Measurements from ENCODE around the gene BAIAP2L1. TPM values are rescaled to one million over a fixed set of nuclear protein-coding genes. Genes with fewer than 3 reads are reported as not detected.
"Not testable (repeated sequence)": the region's sequence is repeated elsewhere in the genome, so short reads cannot be mapped to it uniquely, and the experiment has no call there.

The BAIAP2L1 gene
- total and polyA plus RNA-seq, 12 donors: 16.9 to 49.0 (median 24.3) TPM

- H3K9me3 ChIP-seq (replicated peaks in 1 of 3): no peaks in the 10 kb centered on the region
- H3K4me3 ChIP-seq: no peak overlapping the region
- TF ChIP-seq CTCF (IDR thresholded peaks at IDR 0.05): peak; percentile 61 to 82 (median 70)
- TF ChIP-seq POLR2A (IDR thresholded peaks at IDR 0.05): no peak
- H3K27me3 ChIP-seq: no peaks in the 10 kb centered on the region
- 26 to 41% (median 29%) methylated on average over 19 to 27 of the region's 27 CpGs for WGBS, 4 donors
- H3K27ac ChIP-seq: no peak overlapping the region
- peaks cover 11 to 12% of the 10 kb centered on the region in 2 donors for H3K4me1 ChIP-seq (replicated peaks in 1 of 2)
- H3K36me3 ChIP-seq (replicated peaks in 1 of 2): no peaks in the 10 kb centered on the region
- peak; percentile 27 to 71 (median 61) for DNase-seq
- intact Hi-C loops (cut with DNase I): no loop called here
These were observed 20.2 kb upstream of the BAIAP2L1 start for GRCh38 chr7:98420966-98421612.

- H3K27ac ChIP-seq; H3K4me3 ChIP-seq; H3K36me3 ChIP-seq (replicated peaks in 1 of 2); H3K9me3 ChIP-seq (replicated peaks in 1 of 3); intact Hi-C loops (cut with DNase I); H3K27me3 ChIP-seq; DNase-seq: not testable (repeated sequence)
- WGBS, 4 donors: 90 to 100% (median 93%) methylated on average over 3 of the region's 3 CpGs
- H3K4me1 ChIP-seq (replicated peaks in 1 of 2): peaks cover 11 to 12% of the 10 kb centered on the region in 2 donors
These were observed 19.1 kb upstream of the BAIAP2L1 start for GRCh38 chr7:98419988-98420387.

DNA sequence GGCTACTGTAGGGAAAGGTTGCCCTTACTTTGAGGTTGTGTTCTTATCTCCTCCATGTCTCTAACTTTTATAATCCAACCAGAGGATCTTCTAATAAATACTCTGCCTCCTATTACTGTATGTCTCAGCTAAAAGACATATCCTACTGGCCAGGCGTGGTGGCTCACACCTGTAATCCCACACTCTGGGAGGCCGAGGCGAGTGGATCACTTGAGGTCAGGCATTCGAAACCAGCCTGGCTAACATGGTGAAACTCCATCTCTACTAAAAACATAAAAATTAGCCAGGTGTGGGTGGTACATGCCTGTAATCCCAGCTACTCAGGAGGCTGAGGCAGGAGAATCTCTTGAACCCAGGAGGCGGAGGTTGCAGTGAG lies 18.4 kb upstream of the BAIAP2L1 start:
- H3K4me3 ChIP-seq; intact Hi-C loops (cut with DNase I); H3K9me3 ChIP-seq (replicated peaks in 1 of 3); H3K36me3 ChIP-seq (replicated peaks in 1 of 2); DNase-seq; H3K27me3 ChIP-seq: not testable (repeated sequence)
- WGBS, 4 donors: 91 to 95% (median 94%) methylated on average over 5 of the region's 5 CpGs
- Histone ChIP-seq H3K27ac (peak overlapping the region in 2 of 5 donors; percentile 3 to 71), H3K4me1 (replicated peaks in 1 of 2) (peaks cover 11 to 12% of the 10 kb centered on the region in 2 donors)

- WGBS, 4 donors: 29 to 45% (median 33%) methylated on average over 4 to 7 of the region's 7 CpGs
- H3K9me3 ChIP-seq (replicated peaks in 1 of 3): no peaks in the 10 kb centered on the region
- intact Hi-C loops (cut with DNase I): no loop called here
- H3K4me3 ChIP-seq: no peak overlapping the region
- TF ChIP-seq POLR2A (IDR thresholded peaks at IDR 0.05) (no peak), CTCF (IDR thresholded peaks at IDR 0.05) (no peak)
- no peaks in the 10 kb centered on the region for H3K27me3 ChIP-seq
- peak; percentile 74 to 93 (median 89) for DNase-seq
- H3K36me3 ChIP-seq (replicated peaks in 1 of 2): no peaks in the 10 kb centered on the region
- peaks cover 11 to 12% of the 10 kb centered on the region in 2 donors for H3K4me1 ChIP-seq (replicated peaks in 1 of 2)
- peak overlapping the region in 3 of 5 donors; percentile 9 to 71 (median 47) for H3K27ac ChIP-seq
These were observed 17.9 kb upstream of the BAIAP2L1 start for GRCh38 chr7:98418636-98419315.

DNA sequence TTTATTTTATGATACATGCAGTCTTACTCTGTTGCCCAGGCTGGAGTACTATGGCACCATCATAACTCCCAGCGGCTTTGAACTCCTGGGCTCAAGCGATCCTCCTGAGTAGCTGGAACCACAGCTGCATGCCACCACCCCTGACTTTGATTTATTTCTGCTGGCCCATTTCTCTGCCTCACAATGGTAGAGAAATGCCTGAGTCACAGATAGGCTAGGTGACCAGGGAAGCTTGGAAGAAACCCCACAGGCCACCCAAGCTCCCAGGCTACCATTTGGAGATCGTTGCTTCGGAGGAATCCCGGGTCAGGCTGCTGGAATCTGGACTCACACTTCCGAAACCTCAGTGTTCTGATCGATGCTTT lies 17.4 kb upstream of the BAIAP2L1 start:
- intact Hi-C loops (cut with DNase I): no loop called here
- H3K27me3 ChIP-seq: no peaks in the 10 kb centered on the region
- H3K27ac ChIP-seq: peak overlapping the region in 3 of 5 donors; percentile 9 to 71 (median 47)
- TF ChIP-seq CTCF (IDR thresholded peaks at IDR 0.05) (no peak), POLR2A (IDR thresholded peaks at IDR 0.05) (no peak)
- H3K4me1 ChIP-seq (replicated peaks in 1 of 2): peaks cover 11 to 12% of the 10 kb centered on the region in 2 donors
- 82 to 94% (median 90%) methylated on average over 4 to 7 of the region's 7 CpGs for WGBS, 4 donors
- no peak for DNase-seq
- H3K9me3 ChIP-seq (replicated peaks in 1 of 3): no peaks in the 10 kb centered on the region
- no peaks in the 10 kb centered on the region for H3K36me3 ChIP-seq (replicated peaks in 1 of 2)
- H3K4me3 ChIP-seq: no peak overlapping the region

DNA sequence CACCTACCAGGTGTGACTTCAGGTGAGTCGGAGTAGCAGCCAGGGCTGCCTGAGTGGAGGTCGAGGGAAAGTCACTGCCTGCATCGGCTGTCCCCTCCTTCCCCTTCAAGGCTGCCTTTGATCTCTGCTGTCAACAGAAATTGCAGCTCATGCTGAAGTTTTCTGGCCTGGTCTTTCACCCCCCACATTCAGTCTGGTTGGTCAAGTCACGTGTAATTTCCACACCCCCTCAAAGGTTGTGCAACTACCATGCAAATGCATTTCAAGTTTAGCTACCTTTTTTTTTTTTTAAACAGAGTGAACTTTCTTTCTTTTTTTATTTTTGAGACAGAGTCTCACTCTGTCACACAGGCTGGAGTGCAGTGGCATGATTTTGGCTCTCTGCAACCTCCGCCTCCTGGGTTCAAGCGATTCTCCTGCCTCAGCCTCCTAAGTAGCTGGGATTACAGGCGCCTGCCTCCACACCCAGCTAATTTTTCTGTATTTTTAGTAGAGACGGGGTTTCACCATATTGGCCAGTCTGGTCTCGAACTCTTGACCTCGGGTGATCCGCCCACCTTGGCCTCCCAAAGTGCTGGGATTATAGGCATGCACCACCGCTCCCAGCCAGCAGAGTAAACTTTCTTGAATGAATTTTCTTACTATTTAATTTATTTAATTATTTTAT lies 16.8 kb upstream of the BAIAP2L1 start:
- H3K9me3 ChIP-seq (replicated peaks in 1 of 3); intact Hi-C loops (cut with DNase I); H3K36me3 ChIP-seq (replicated peaks in 1 of 2); H3K27me3 ChIP-seq; H3K4me3 ChIP-seq: not testable (repeated sequence)
- Histone ChIP-seq H3K27ac (peak overlapping the region in 3 of 5 donors; percentile 1 to 79 (median 30)), H3K4me1 (replicated peaks in 1 of 2) (peaks cover 11 to 12% of the 10 kb centered on the region in 2 donors)
- 61 to 68% (median 62%) methylated on average over 11 to 12 of the region's 12 CpGs for WGBS, 4 donors
- DNase-seq: peak in 6 of 7 donors; percentile 49 to 73 (median 62)

All from adrenal gland (tissue), 12 donors.